Activated CD4-positive, alpha-beta T cell treated with anti-CD3 and anti-CD28 coated beads, Interleukin-2, amount 50 U/mL, for 16 hours (primary cell): ENCODE data around the gene FLT1.

Experiments used
- DNase-seq: peaks from one replicate; pipeline ENCODE4 v3.0.0-alpha.2; 2020

FLT1 gene

DNA sequence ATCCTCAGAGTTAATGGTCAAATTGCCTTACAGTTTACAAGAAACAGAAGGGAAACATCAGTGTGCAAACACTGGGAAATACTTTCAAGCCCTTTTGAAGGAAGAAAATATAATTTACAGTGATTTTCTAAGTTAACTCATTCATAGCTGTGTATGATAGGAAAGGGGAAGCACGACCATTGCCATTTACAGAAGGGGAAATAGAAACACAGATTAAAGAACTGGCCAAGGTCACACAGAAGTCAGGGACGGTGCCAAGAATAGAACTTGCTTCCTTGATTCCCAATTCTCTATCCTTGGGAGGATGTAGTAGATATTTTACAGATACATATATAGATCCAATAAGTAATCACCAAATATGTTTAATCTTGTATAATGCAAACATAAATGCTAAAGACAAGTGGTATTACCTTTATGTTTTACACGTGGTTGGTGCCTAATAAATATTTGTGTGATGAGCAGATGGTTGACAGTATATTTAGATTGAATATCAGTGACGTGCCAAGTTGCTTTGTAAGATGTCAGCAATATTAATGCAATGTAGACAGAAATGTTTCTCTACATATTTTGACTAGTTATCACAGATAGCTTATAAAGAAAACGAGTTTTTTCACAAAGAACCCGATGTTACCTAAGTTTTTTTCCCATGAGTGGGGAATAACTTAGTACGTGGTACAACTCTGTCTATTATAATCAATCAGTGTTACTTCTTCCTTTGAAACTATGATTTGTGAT is 73.1 kb downstream of the FLT1 start:
- DNase-seq: no peak

DNA sequence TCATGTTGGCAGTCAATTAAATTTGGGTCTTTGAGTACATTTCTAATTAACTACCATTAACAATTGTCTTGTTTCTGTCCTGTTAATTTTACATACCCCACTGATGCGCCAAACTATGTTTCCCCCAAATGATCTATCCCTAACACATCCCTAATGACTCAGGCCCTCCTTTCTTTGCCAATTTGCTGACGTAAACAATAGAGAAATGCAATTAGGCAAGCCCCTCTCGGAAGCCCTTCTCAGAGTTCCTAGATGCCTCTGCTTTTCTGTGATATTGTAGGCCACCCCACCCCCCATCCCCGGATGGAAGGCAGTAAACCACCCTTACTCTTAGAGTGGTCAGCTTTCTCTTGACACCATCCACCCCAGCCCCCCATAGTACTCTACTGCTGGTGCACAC is 74.2 kb downstream of the FLT1 start:
- no peak for DNase-seq

DNA sequence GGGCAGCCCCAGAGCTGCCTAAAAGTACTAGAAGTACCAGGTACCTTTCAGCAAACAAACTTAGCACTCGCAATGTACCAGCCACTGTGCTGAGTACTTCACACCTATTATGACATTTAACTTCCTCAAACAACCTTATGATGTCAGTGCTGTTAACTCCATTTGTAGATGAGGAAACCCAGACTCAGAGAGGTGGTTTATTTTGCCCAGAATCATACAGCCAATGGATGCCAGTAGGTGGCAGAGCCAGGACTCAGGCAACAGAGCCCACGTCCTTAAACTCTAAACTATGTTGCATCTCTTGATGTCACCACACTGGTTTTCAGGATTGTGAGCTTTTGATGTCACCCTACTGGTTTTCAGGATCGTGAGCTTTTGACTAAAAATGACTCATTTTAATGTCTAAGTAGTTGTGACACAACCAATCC is 78.9 kb downstream of the FLT1 start:
- DNase-seq: no peak

DNA sequence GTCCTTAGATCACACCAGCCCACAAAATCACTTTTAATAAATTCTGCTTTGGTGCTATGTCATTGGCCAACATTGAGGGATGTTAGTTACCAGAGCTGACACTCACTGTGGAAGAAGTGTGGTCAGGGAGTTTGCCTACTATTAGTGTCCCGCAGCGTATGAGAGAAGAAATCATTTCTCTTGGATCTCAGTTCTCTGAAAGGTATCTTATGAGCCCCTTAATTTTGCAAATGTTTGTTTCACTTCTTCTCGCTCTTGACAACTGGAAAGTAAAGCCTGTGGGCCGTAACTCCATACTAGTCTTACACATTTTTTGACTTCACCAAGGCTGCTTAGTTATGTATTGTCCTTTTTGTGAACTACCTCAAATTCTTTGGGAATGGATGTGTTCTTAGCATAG is 80.9 kb downstream of the FLT1 start:
- no peak for DNase-seq

DNA sequence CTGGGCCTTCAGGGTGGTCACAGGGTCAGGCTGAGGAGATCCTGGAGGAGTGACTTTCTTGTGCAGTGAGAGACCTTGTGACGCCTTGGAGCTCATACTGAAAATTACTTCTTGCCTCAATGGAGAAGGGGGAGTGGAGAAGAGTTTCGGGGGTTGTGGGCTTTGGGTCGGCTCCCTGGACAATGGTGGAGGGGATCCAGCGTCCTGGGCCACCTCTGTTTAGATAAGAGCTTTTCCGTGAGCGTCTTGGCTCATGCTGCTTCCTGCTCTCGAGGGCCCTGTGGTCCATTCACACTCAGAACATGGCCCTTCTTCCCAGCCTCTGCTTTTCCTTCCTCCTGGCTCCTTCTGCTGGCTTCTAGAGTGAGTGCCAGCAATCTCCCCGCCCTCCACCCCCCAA is 81.9 kb downstream of the FLT1 start:
- no peak for DNase-seq

DNA sequence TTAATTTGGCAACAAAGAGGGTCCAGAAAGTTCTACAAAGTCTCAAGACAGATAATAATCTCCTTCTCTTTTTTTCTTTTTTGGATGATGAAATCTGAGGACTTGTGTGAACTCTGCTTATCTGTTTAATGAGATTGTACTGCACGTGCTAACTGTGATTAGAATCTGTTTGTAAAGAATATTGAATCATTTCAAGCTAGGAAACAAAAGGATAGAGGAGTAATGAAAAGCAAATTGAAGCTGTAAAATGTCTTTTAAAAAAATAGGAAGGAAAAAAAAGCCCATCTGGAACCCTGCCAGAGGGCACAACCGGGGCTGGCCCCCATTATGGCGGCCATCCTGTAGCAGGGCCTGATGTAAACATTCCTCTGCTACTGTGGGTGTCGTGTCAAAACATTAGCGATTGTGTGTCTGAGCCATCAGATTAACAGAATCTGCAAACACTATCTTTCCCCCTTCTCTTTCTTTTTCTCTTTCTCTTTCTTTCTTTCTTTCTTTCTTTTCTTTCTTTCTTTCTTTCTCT is 83.0 kb downstream of the FLT1 start:
- DNase-seq: no peak

DNA sequence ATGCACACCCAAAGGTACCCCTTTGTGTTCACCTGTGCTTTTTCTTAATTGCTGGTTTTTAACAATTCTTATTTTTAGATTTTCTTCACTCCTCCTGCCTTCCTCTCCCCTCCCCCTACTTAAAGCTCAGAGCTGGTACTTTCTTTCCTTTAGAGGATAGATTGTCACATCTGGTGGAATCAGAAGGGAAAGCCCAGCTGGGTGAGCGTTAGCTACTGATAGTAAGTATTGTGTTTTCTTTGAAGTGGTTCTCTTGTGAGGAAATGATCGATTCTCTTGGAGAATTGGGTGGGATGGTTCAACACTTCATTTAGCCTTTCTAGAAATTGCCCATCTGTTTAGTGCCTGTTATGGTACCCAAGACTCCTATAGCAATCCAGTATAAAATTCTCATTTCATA is 84.8 kb downstream of the FLT1 start:
- no peak for DNase-seq

DNA sequence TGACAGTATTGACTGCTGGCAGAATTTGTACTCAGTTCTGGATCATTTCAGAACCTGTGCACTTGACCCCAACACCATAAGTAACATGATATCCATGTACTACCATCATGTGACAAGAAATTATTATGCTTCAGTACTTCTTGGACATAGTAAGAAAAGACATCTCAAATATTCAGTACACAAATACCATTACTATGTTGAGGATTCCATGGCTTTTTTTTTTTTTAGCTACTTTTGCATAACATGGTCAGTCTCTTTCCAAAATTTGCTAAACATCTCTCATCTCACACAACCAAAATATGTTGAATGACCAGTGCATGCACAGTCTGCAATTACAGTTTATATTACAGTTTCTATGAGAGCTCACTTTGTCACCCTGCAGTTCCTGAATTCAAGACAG is 85.3 kb downstream of the FLT1 start:
- DNase-seq: no peak

DNA sequence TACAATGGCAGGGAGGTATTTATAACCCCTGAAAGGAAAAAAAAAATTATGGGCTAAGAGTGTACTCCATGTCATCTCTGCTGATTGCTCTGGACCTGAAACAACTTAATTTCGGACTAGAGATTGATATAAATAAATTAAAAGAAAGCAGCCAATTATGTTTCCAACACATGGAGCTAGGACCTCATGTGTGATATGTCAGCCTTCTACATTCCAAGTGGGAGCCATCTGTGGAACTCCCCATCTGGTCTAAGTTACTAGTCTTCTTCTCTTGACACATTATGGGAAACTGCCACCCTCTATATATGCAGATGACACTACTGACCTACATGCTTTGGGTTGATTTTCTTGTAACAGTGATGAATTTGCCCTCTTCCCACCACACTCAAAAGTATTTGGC is 86.1 kb downstream of the FLT1 start:
- no peak for DNase-seq

DNA sequence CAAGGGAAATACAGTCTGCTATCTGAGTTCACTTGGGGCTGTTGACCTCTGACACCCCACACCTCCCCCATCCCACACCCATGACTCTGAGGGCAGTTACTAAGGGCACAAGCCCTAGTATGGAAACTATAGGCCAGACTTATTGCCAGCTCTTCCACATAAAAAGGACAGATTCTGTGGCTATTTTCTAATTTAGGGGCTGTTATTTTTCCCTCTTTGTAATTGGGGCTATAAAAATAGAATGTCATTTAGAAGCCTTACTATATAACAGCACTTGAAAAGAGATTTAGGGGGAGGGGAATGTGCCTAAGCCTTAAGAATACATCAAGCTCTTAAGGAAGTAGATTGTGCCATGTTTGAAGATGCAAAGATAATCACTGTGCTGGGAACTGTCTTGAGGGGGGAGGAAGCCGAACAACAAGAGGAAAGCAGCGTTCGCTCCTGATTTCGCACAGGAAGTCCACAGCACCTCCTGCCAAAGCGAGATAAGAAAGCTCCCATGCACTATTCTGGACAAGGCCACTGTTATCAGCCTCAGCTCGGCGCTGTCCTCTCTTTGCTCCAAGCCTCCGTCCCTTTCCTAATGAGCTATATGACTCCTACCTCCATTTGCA is 86.6 kb downstream of the FLT1 start:
- DNase-seq: no peak

DNA sequence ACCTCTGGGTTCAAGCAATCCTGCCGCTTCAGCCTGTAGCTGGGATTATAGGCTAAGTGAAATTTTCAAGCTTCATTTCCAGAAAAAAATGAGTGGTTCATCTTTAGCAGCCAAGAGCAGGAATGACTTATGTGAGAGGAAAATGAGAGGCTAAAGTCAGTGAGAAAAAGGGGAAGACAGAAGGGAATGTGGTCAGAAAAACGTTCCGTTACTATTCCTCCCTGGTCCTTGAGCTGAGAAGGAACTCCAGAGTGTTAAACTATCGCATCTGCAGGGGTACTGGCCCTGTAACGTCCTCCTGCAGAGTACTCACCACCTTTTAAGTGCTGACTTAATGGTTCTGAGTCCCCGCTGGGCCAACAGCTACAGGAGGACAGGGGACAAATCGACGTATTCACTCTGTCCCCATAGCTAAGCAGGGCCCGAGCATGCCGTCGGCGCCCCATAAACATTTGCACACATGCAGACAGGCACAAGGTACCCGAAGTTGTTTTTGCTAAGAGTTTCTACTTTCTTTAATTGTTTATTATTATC is 88.1 kb downstream of the FLT1 start:
- no peak for DNase-seq

DNA sequence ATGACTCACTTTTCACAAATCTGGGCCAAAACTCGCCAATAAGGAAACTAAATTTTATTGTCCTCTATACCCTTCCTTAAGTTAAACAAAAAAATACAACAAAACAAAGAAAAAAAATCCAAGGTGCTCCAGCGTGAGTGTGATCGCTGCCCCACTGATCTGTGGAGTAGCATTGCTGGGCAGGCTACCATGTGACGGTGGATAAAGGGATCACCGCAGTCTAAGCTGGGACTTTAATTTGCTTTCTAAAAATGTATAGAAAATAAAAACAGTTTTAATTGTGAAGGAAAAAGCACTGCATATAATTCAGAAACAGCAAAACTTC is 92.9 kb downstream of the FLT1 start:
- no peak for DNase-seq

DNA sequence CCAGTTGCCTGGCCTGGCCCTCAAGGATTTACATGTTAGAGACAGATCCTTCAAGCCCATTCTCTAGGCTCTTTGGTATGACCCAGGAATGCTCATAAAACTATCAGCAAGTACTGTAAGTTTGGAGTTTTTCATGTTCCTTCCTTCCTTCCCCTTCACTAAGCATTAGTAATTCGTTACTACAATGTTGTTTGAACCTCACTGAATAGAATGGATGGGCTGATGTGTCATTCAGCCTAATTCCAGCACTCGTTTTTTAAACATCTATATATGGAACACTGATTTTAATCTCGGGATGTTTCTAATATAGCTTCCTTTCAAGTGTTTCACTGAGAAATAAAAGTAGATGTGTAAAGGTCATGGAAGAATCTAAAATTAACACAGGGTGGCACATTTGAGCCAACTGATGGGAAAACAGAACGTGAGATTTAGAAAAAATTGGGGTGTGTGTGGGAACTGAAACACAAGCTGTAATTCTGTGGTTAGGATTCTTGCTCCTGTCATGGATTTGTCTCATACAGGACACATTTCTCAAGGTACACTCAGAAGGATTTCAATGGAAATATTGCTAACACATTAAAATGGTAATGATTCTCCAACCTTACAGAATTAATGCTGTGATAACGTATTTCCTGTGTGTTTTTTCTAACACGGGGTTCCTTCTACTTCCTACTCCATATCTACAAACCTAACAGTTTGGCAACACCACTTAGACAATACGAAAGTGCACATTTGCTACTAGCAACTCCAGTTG is 93.4 kb downstream of the FLT1 start:
- peak; percentile 30 for DNase-seq

DNA sequence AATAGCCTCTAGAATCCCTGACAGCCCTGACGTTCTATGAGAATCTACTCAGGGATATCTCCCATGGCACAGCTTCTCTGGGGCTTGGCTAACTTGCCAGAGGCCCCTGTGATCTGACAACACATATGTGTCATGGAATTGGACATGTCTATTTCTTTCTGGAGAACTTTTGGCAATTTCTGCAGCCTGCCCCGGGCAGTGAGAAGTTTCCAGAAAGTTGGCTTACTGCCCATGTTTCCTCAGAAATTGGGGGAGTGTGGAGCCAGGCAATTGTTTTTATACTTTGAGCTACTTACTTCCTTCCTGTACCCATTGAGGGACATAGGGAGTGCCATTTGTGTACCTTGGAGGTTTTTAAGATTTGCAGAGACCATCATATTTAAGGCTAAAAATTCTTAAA is 98.9 kb downstream of the FLT1 start:
- DNase-seq: no peak

DNA sequence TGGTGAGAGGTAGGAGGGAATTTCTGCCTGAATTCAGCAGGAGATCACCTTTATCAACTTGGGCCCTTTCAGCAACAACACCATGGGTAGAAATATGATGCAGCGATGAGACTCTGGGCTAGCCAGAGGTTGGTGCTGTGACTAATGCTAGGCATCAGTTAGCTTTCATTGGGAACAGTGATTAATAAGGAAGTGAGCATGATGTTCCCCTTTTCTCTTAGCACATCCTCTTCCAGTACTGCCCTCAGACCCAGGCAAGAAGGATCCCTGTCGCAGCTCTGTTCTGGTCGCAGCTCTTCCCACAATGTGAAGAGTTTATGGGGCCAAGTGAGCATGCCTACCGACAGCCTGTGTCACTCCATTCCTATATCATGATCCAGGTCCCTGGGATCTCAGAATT is 100.5 kb downstream of the FLT1 start:
- no peak for DNase-seq

DNA sequence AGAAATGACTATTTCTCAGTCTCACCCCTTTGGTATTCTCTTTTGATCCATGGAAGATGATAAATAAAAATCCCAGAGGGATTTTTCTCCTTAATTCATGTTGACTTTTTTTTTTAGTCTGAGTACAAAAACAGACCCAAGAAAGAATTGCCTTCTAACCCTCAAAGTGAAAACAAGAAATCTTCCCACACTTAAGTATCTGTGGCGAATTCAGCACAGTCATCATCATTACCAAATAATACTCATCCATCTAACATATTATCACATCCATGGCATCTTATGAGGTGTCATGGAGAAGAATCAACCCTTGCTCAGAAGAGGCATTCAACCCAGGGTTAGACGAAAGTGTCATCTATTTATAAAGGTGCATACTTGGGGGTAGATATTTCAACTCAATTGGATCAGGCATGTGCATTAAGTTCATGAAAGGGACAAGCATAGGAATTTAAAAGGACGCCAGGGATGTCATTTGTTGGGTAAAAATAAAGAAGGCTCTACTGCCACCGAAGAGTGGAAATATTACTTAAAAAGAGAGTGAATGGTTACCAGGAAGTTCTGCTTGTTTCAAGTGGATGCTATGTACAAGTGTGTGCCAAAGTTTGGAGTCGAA is 101.9 kb downstream of the FLT1 start:
- no peak for DNase-seq

DNA sequence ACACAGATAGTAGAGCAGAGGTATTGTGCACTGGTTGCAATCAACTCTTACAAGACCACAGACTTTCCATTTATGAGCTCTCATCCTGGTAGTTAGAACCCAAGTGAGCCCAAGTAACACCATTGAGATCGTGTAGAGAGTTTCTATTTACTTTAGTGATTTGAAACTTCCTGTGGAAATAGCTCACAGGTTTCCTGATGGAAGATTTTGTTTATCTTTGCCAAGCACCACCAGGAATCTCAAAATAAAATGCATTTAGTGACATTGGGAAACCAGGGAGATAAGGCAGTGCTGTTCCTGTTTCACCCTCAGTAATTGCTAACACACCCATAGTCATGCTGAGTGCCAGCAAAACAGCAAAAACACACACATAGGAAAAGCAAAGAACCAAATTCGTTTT is 102.5 kb downstream of the FLT1 start:
- DNase-seq: no peak

DNA sequence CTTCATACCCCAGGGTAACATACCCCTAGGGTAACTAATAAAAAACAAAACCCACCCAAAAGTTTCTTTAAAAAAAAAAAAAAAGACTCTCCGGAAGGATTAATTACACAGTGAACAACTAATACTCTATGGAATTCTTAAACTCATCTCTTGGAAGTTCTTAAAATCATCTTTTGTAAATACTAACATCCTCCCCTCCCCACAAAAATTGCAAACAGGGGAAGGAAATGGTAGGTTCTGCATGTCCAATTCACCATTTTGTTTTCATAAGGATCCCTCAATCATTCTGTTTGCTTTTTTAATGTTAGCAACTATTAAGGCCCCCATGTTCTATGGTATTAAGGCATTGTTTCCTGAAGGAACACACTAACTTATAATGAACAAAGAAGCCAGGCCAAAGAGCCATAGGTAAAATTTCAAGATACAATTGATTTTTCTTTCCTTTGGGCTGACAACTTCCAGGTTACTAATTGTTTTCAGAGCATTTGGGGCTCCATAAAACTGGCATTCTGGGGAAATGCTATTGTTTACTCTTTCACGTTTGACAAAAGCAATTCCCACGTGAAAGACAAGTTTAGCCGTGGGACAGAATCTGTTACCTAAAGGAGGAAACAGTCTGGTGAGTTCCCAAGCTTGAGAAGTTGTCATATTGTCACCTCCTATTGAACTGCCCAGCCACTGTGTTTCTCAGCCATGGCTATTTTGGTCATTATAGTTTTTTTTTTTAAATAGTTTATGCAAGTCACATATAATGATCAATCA is 107.0 kb downstream of the FLT1 start:
- no peak for DNase-seq

DNA sequence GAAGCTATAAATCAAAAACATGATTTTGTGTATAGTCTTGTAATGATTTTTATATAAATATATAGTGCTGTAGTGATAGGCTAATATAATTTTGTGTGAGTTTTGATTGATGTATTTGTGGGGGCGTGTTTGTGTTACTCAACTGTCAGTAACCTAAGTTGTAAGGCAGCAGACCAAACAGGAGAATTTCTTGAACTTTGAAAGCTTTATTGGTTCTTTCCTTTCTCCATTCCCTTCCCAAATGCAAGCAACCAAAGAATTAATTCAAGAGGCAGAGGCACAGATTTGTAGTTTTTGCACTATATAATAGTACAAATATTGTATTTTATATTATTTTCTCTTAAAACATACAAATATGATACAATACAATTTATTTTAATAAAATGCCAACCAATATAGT is 109.6 kb downstream of the FLT1 start:
- DNase-seq: no peak

DNA sequence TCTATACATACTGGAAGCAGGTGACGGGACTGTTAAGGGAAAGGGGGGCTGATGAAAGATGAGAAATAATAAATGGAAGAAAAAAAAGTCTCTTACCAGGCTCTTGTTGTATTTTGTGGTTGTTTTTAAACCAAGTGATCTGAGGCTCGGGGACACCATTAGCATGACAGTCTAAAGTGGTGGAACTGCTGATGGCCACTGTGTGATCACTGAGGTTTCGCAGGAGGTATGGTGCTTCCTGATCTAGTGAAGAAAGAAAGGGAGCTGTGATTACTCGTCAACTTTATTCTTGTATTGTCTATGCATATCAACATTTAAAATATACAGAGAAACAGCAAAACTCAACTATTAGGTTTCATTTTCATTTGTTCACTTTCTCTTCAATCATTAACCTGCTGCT is 110.1 kb downstream of the FLT1 start:
- no peak for DNase-seq

DNA sequence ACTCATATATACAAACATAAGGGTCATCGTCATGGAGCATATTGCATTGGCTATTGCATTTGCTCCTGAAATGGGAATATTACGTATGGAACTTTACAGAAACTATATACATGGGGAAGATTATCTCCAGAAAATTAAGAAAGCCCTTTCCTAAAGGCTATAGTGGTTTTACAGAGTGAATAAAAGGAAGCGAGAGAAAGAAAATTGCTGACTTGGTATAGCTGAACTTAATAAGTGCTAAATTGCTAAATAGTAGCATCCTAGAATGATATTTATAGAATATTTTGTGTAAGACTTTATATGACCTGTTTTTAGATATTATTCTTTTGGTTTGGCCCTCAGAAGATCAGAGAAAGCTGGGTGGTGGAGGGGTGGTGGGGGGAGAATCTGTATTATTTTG is 114.6 kb downstream of the FLT1 start:
- no peak for DNase-seq

DNA sequence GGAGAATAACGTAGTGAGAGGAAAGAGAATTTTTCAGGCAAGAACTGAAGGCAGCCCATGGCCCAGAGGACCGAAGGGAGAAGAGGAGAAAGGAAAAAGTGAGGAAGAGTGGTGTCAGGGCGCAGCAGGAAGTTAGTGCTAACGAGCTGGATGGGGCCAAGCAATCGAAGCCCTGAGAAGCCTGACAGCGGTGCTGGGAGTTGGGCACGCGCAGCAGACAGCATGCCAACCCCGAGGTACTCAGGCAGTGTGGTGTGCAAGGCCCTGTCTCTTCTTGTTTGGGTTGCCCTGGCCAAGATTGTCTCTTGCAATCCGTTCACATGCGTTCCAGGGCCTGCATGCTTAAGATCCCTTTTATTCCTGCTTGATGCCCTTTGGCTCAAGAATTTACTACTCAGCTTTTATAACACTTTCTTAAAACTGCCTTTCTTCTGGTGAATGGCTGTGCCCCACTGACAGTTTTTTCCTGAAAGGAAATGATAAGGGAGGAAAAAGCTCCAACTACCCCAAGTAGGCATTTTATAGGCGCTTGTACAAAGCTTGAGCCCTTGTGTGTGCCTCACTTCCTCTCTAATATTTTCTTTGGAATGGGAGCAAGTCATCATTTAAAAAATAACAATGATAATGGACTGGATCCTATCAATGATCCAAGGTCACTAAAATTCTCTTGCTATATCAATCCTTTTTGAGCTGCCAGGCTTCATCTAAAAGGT is 115.4 kb downstream of the FLT1 start:
- DNase-seq: no peak
